ENCODE results near the gene TP63.

Gene TP63

DNA sequence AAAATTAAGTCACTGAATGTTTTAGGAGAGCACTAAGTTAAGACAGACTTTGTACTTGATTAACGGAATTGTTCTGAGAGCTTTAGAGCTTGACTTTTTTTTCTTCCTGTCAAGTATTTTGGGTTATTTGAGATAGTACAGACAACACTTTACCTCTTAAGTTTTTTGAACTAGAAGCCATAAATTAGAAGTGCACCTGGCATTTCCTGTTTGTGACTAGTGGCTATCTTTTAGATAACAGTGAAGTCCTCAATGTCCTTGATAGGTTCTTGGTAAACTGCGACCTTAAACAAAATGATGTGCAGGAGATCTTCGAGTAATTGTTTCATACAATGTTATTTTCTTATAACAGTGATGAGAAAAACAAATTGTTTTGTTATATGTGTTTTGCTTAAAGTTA lies 213.9 kb downstream of the TP63 start:
- Histone ChIP-seq H3K36me3 (ENCODE audit: insufficient read depth, low read length) (no peaks in the 10 kb centered on the region), H2AFZ (ENCODE audit: low read length) (no peak overlapping the region)
- no peak for TF ChIP-seq CTCF (IDR thresholded peaks at IDR 0.05; ENCODE audit: low read length)
- TF ChIP-seq EZH2 (IDR thresholded peaks at IDR 0.05; ENCODE audit: borderline replicate concordance, low read length): no peak

DNA sequence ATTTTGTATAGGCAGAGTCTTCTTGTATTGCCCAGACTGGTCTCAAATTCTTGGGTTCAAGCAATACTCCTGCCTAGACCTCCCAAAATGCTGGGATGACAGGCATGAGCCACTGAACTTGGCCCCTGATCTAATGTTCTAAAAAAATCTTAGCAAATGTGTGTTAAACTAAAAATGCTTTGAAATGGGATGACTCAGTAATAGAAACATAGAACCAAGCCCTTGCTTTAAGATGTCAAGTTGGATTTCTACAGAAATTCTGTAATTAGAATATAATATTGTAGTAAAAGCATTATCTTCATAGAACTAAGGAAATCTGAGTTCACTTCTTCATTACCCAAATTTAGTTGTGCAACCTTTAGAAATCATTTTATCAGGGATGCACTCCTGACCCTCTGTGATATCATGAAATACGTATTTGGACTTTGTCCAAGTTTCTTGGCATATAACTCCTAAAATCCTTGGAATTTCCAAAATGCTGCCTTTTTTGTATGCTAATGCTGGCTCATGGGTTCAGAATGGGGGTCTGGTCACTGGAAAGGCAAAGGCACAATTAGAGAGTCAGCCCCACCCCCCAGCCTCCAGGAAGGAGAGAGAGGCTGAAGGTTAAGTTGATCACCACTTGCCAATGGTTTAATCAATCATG lies 217.3 kb downstream of the TP63 start:
- no peak overlapping the region for H3K27ac ChIP-seq (ENCODE audit: low read depth, low read length, poor library complexity, severe bottlenecking)
- no peaks in the 10 kb centered on the region for H3K79me2 ChIP-seq (ENCODE audit: insufficient read depth, low read length)
- no peak overlapping the region for H3K9ac ChIP-seq (ENCODE audit: low read length)
- H3K4me1 ChIP-seq (ENCODE audit: insufficient read depth, low read length, severe bottlenecking): peaks cover 10% of the 10 kb centered on the region
- H3K9me2 ChIP-seq (ENCODE audit: low read depth, low read length): no peaks in the 10 kb centered on the region
- no peak for TF ChIP-seq EZH2 (IDR thresholded peaks at IDR 0.05; ENCODE audit: borderline replicate concordance, low read length)
- no peak for TF ChIP-seq CTCF (IDR thresholded peaks at IDR 0.05; ENCODE audit: low read length)
- no peaks in the 10 kb centered on the region for H3F3A ChIP-seq (ENCODE audit: insufficient read depth, low read length)
- H3K27me3 ChIP-seq (ENCODE audit: insufficient read depth, low read length): no peaks in the 10 kb centered on the region
- no peak overlapping the region for H3K4me2 ChIP-seq (ENCODE audit: low read length)
- H4K20me1 ChIP-seq (ENCODE audit: insufficient read depth, low read length): no peaks in the 10 kb centered on the region
- no peak overlapping the region for H3K4me3 ChIP-seq (ENCODE audit: low read depth, low read length, poor library complexity, severe bottlenecking)
- no peak overlapping the region for H2AFZ ChIP-seq (ENCODE audit: low read length)
- H3K9me3 ChIP-seq (ENCODE audit: low read length): no peaks in the 10 kb centered on the region
- no peaks in the 10 kb centered on the region for H3K36me3 ChIP-seq (ENCODE audit: insufficient read depth, low read length)

More for the DNA sequence above, 213.9 kb downstream of the TP63 start:
- Histone ChIP-seq H4K20me1 (ENCODE audit: insufficient read depth, low read length) (no peaks in the 10 kb centered on the region), H3K27ac (ENCODE audit: low read depth, low read length, poor library complexity, severe bottlenecking) (no peak overlapping the region), H3K4me3 (ENCODE audit: low read depth, low read length, poor library complexity, severe bottlenecking) (no peak overlapping the region), H3K4me1 (ENCODE audit: insufficient read depth, low read length, severe bottlenecking) (peaks cover 10% of the 10 kb centered on the region), H3K79me2 (ENCODE audit: insufficient read depth, low read length) (no peaks in the 10 kb centered on the region), H3K9me2 (ENCODE audit: low read depth, low read length) (no peaks in the 10 kb centered on the region), H3F3A (ENCODE audit: insufficient read depth, low read length) (no peaks in the 10 kb centered on the region), H3K4me2 (ENCODE audit: low read length) (no peak overlapping the region), H3K9me3 (ENCODE audit: low read length) (no peaks in the 10 kb centered on the region), H3K9ac (ENCODE audit: low read length) (no peak overlapping the region), H3K27me3 (ENCODE audit: insufficient read depth, low read length) (no peaks in the 10 kb centered on the region)

- H3K4me1 ChIP-seq (ENCODE audit: insufficient read depth, low read length, severe bottlenecking): peaks cover 10% of the 10 kb centered on the region
- H3K9ac ChIP-seq (ENCODE audit: low read length): no peak overlapping the region
- no peaks in the 10 kb centered on the region for H3K36me3 ChIP-seq (ENCODE audit: insufficient read depth, low read length)
- H3F3A ChIP-seq (ENCODE audit: insufficient read depth, low read length): no peaks in the 10 kb centered on the region
- no peaks in the 10 kb centered on the region for H3K9me3 ChIP-seq (ENCODE audit: low read length)
- no peaks in the 10 kb centered on the region for H3K79me2 ChIP-seq (ENCODE audit: insufficient read depth, low read length)
- H3K4me2 ChIP-seq (ENCODE audit: low read length): no peak overlapping the region
- H3K27me3 ChIP-seq (ENCODE audit: insufficient read depth, low read length): no peaks in the 10 kb centered on the region
- H3K27ac ChIP-seq (ENCODE audit: low read depth, low read length, poor library complexity, severe bottlenecking): no peak overlapping the region
- no peaks in the 10 kb centered on the region for H3K9me2 ChIP-seq (ENCODE audit: low read depth, low read length)
- H2AFZ ChIP-seq (ENCODE audit: low read length): no peak overlapping the region
- TF ChIP-seq EZH2 (IDR thresholded peaks at IDR 0.05; ENCODE audit: borderline replicate concordance, low read length) (no peak), CTCF (IDR thresholded peaks at IDR 0.05; ENCODE audit: low read length) (no peak)
- H4K20me1 ChIP-seq (ENCODE audit: insufficient read depth, low read length): no peaks in the 10 kb centered on the region
- H3K4me3 ChIP-seq (ENCODE audit: low read depth, low read length, poor library complexity, severe bottlenecking): no peak overlapping the region
Observed at GRCh38 chr3:189849262-189849661, 218.1 kb downstream of the TP63 start.
